RWPE2 (cell line): ENCODE data around the gene CXCL5.
"Not testable (repeated sequence)": the region's sequence is repeated elsewhere in the genome, so short reads cannot be mapped to it uniquely, and the experiment has no call there.

Source experiments
- ATAC-seq: fragments of 200-7000 bp; cut with Tn5 transposase; 3 replicates; pipeline ENCODE4 v1.9.1; 2021; ENCODE audit warnings: low read depth
- DNase-seq: peaks from one replicate; pipeline ENCODE4 v3.0.0-alpha.2; 2020; ENCODE audit warnings: low spot score
- H3K27ac ChIP-seq: fragments of 450-650 bp; 2 replicates; pipeline ENCODE4 v1.5.1; 2017; ENCODE audit warnings: mild to moderate bottlenecking; ENCODE audit not compliant: poor library complexity, severe bottlenecking
- H3K27me3 ChIP-seq: fragments of 250-450 bp; sonication (Bioruptor Pico); 2 replicates; pipeline ENCODE4 v1.5.1; 2021; ENCODE audit warnings: mild to moderate bottlenecking, moderate library complexity; ENCODE audit not compliant: insufficient read depth, poor library complexity, severe bottlenecking
- H3K36me3 ChIP-seq: fragments of 250-450 bp; sonication (Bioruptor Pico); 2 replicates; pipeline ENCODE4 v1.5.1; 2020; ENCODE audit warnings: low read depth, mild to moderate bottlenecking, moderate library complexity
- H3K4me1 ChIP-seq: fragments of 250-450 bp; sonication (Bioruptor Pico); 2 replicates; pipeline ENCODE4 v1.5.1; 2021; ENCODE audit warnings: mild to moderate bottlenecking, moderate library complexity; ENCODE audit not compliant: insufficient read depth, poor library complexity, severe bottlenecking
- H3K4me3 ChIP-seq: fragments of 250-450 bp; sonication (Bioruptor Pico); 2 replicates; pipeline ENCODE4 v1.5.1; 2021; ENCODE audit warnings: mild to moderate bottlenecking, moderate library complexity; ENCODE audit not compliant: severe bottlenecking
- H3K9me3 ChIP-seq: fragments of 250-450 bp; sonication (Bioruptor Pico); 2 replicates; pipeline ENCODE4 v1.5.1; 2021; ENCODE audit warnings: mild to moderate bottlenecking, moderate library complexity; ENCODE audit not compliant: severe bottlenecking
- CTCF ChIP-seq: fragments of 450-650 bp; IDR thresholded peaks from one replicate; pipeline ENCODE4 v1.5.1; 2017; ENCODE audit warnings: mild to moderate bottlenecking, moderate library complexity; ENCODE audit not compliant: poor library complexity, severe bottlenecking

The CXCL5 gene

GRCh38 chr4:73952352-73952751 is 46.1 kb downstream of the CXCL5 start:
- ATAC-seq, result no peak
- no peaks in the 10 kb centered on the region for H3K4me1 ChIP-seq
- no peaks in the 10 kb centered on the region for H3K36me3 ChIP-seq
- DNase-seq, result no peak
- no peak overlapping the region for H3K27ac ChIP-seq
- no peak for TF ChIP-seq CTCF
- no peak overlapping the region for H3K4me3 ChIP-seq
- no peaks in the 10 kb centered on the region for H3K27me3 ChIP-seq
- no peaks in the 10 kb centered on the region for H3K9me3 ChIP-seq

GRCh38 chr4:73950376-73950920 is 48.0 kb downstream of the CXCL5 start:
- DNase-seq, H3K27me3 ChIP-seq, H3K9me3 ChIP-seq, H3K27ac ChIP-seq, ATAC-seq, H3K4me3 ChIP-seq, H3K4me1 ChIP-seq, H3K36me3 ChIP-seq: not testable (repeated sequence)

- no peak overlapping the region for H3K4me3 ChIP-seq
- no peak for ATAC-seq
Measured at GRCh38 chr4:73948990-73949706, 49.3 kb downstream of the CXCL5 start.

GRCh38 chr4:73948291-73948690 is 50.2 kb downstream of the CXCL5 start:
- DNase-seq (no peak), ATAC-seq (no peak)
- no peak for TF ChIP-seq CTCF
- H3K36me3 ChIP-seq, result no peaks in the 10 kb centered on the region
- no peaks in the 10 kb centered on the region for H3K4me1 ChIP-seq
- H3K27me3 ChIP-seq, result no peaks in the 10 kb centered on the region
- no peak overlapping the region for H3K4me3 ChIP-seq
- H3K9me3 ChIP-seq, result no peaks in the 10 kb centered on the region
- no peak overlapping the region for H3K27ac ChIP-seq

More at GRCh38 chr4:73948990-73949706, 49.3 kb downstream of the CXCL5 start:
- no peak for TF ChIP-seq CTCF
- Histone ChIP-seq H3K27me3 (no peaks in the 10 kb centered on the region), H3K27ac (no peak overlapping the region), H3K9me3 (no peaks in the 10 kb centered on the region), H3K4me1 (no peaks in the 10 kb centered on the region), H3K36me3 (no peaks in the 10 kb centered on the region)
- DNase-seq, result no peak

GRCh38 chr4:73947239-73947985 is 51.1 kb downstream of the CXCL5 start:
- no peak for TF ChIP-seq CTCF
- no peak overlapping the region for H3K27ac ChIP-seq
- H3K36me3 ChIP-seq, result no peaks in the 10 kb centered on the region
- no peak overlapping the region for H3K4me3 ChIP-seq
- ATAC-seq, result no peak
- no peaks in the 10 kb centered on the region for H3K9me3 ChIP-seq
- no peaks in the 10 kb centered on the region for H3K27me3 ChIP-seq
- H3K4me1 ChIP-seq, result no peaks in the 10 kb centered on the region
- DNase-seq, result no peak
